HG03135 (cell line): ENCODE measurements around the gene GREM2.

Experiments
- ATAC-seq: cut with Tn5 transposase; IDR thresholded peaks from one replicate; pipeline ENCODE4 v1.9.1; 2021; ENCODE audit warnings: mild to moderate bottlenecking, moderate library complexity; ENCODE audit not compliant: unreplicated experiment

The GREM2 gene

GRCh38 chr1:240503036-240503435, 108.9 kb downstream of the GREM2 start:
- ATAC-seq: no peak

GRCh38 chr1:240501115-240501514, 110.8 kb downstream of the GREM2 start:
- ATAC-seq: no peak

- ATAC-seq: no peak
These were observed 111.3 kb downstream of the GREM2 start for GRCh38 chr1:240500647-240501046.

GRCh38 chr1:240499012-240499411, 112.9 kb downstream of the GREM2 start:
- no peak for ATAC-seq

- no peak for ATAC-seq
These were observed 113.6 kb downstream of the GREM2 start for GRCh38 chr1:240498335-240498734.

GRCh38 chr1:240497908-240498307, 114.0 kb downstream of the GREM2 start:
- ATAC-seq: no peak

- no peak for ATAC-seq
These were observed 115.0 kb downstream of the GREM2 start for GRCh38 chr1:240496941-240497340.

- ATAC-seq: no peak
These were observed 115.6 kb downstream of the GREM2 start for GRCh38 chr1:240496356-240496755.

- ATAC-seq: no peak
These were observed 116.4 kb downstream of the GREM2 start for GRCh38 chr1:240495601-240496000.

GRCh38 chr1:240492832-240493440, 119.0 kb downstream of the GREM2 start:
- ATAC-seq: no peak

GRCh38 chr1:240491796-240492195, 120.2 kb downstream of the GREM2 start:
- ATAC-seq: no peak

GRCh38 chr1:240491156-240491555, 120.8 kb downstream of the GREM2 start:
- no peak for ATAC-seq

GRCh38 chr1:240487493-240487892, 124.5 kb downstream of the GREM2 start:
- ATAC-seq: no peak

- no peak for ATAC-seq
These were observed 125.3 kb downstream of the GREM2 start for GRCh38 chr1:240486611-240487010.

- ATAC-seq: no peak
These were observed 127.0 kb downstream of the GREM2 start for GRCh38 chr1:240484804-240485443.

- no peak for ATAC-seq
These were observed 133.4 kb downstream of the GREM2 start for GRCh38 chr1:240478536-240478935.

- ATAC-seq: no peak
These were observed 136.1 kb downstream of the GREM2 start for GRCh38 chr1:240475832-240476231.

GRCh38 chr1:240474133-240474614, 137.8 kb downstream of the GREM2 start:
- no peak for ATAC-seq

- ATAC-seq: no peak
These were observed 143.3 kb downstream of the GREM2 start for GRCh38 chr1:240468656-240469055.

GRCh38 chr1:240467895-240468294, 144.1 kb downstream of the GREM2 start:
- no peak for ATAC-seq

- no peak for ATAC-seq
These were observed 145.4 kb downstream of the GREM2 start for GRCh38 chr1:240466509-240466908.

GRCh38 chr1:240465531-240465940, 146.4 kb downstream of the GREM2 start:
- no peak for ATAC-seq

- ATAC-seq: no peak
These were observed 147.9 kb downstream of the GREM2 start for GRCh38 chr1:240464099-240464498.
